Activated CD8-positive, alpha-beta memory T cell treated with anti-CD3 and anti-CD28 coated beads, Interleukin-2, amount 50 U/mL, for 24 hours (primary cell): Measurements from ENCODE around the gene NKIRAS2.

Experiments used
- DNase-seq: peaks from one replicate; pipeline ENCODE4 v3.0.0-alpha.2; 2020; ENCODE audit errors: extremely low read depth

The NKIRAS2 gene

DNA sequence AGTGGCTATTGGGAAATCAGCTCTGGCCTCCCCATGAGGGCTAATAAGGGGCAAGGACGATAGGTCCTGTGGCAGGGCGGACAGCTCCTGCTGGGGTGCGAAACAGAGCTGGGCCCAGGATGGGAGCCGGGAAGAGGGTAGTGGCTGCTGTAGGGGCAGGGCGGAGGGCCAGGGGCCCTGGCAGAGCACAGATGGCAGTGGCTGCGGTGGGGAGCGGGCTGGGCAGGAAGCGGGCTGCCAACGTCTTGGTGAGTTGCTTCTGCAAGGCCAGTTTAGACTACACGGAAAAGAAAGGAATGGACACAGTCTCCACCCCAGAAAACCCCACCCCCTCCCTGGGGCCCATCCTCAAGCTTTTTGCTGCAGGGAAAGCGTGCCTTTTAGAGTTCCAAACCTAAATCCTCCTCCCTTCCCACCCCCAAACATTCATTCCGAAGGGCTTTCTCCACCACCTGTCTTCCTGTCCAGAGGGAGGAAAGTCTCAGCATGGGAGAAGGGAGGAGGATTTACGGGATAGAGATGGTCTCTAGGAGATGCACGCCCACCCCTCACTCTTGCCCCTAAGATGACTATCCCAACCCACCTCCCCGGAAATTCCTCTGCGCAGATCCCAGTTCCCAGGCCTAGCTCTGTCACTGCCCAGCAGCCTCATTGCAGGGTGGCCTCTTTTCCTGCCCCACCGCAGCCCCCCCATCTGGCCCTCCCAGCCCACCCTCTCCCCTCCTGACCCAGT lies 7.1 kb downstream of the NKIRAS2 start:
- no peak for DNase-seq

DNA sequence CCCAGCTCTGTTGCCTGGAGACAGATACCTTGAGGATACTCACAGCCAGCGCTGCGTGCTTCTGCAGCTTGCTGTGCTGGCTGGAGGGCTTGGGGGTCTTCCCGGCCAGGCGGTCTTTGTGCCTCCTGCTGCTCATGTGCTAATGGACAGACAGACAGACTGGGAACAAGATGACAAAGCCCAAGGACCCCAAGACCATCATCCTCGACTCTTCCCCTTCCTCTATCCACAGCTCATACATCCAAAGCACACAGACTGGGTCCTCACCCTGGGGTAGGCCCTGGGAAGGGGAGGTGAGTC lies 7.7 kb downstream of the NKIRAS2 start:
- no peak for DNase-seq

DNA sequence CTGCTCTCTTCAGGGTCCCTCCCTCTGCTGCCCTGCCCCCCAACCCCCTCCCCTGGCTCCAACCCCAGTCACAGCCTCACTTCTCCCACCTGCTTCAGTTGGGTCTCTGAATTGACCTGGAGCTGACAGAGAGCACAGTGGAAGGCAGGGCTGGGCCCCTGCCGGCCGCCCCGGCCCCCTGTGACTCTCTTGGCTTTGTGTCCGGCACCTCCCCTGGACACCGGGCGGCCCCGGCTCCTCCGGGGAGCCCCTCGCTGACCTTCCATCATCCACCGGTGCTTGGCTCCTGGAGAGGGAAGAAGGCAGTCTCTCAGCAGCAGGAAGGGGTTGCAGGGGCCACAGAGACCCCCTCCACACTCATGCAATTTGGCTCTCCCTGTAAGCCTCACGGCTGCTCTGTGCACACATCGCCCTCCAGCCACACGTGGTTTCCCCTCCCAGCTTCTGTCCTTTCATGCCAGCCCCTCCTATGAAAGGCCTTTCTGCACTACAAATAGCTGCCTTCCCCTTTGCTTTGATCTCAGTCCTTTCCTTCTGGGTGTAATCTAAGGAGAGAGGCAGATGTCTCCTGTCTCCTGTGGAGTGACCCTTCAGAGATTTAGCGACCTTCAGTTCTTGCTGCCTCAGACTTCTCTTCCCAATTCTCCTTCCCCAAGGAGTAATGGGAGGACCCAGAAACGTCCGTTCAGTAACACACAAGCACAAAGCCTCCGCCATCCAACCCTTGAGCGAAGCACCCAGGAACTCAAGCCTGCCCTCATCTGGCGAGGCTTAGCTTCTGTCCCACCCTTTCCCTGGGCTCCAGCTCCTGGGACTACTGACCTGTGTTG lies 8.3 kb downstream of the NKIRAS2 start:
- DNase-seq = no peak

DNA sequence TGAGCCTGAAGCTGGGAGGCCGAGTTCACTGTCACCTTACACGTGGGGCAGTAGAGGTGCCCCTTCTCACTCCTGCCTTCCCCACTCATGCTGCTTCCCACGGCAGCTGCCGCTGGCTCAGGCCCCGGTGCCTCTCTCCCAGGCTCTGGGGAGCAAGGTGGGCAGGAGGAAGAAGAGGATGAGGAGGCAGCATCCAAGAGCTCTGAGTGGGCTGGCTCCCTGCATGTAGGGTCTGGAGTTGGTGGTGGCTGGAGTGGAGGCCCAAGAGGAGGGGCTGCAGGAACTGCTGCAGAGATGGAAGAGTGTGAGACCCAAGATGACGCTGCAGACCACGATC lies 8.9 kb downstream of the NKIRAS2 start:
- no peak for DNase-seq

DNA sequence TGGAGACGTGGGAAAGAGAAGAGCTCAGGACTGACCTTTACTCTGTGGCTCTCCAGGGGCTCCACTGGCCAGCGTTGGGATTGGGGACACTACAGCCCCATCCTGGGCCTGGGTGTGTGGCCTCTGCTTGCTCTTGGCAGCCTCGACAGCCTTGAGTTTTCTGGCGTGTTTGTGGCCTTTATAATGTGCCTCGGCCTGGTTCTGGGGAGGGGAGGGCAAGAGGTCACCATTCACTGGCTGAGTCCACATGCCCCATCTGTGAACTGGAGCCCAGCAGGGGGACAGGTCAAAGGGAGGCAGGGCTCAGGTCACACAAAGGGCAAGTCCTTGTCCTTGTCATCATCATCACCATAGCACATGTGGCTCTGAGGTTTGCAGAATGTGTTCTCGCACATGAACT lies 11.7 kb downstream of the NKIRAS2 start:
- DNase-seq = no peak

DNA sequence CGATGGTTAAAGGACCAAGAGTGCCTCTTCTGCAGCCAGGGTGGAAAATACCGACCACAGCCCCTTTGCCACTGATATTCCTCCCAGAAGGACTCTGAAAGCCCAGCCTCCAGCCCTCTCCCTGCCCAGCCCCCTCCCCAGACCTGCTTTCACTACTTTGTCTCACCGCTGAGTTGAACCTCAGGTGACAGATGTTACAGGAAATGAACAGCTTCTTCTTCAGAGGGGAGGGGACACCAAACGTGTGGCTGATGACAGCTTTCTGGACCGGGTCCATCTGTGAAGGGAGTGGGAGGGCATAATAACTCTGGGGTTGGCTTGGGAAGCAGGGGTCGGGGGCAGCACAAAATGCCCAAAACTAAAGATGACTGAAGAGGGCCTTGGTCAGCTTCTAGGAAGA lies 14.2 kb downstream of the NKIRAS2 start:
- no peak for DNase-seq

DNA sequence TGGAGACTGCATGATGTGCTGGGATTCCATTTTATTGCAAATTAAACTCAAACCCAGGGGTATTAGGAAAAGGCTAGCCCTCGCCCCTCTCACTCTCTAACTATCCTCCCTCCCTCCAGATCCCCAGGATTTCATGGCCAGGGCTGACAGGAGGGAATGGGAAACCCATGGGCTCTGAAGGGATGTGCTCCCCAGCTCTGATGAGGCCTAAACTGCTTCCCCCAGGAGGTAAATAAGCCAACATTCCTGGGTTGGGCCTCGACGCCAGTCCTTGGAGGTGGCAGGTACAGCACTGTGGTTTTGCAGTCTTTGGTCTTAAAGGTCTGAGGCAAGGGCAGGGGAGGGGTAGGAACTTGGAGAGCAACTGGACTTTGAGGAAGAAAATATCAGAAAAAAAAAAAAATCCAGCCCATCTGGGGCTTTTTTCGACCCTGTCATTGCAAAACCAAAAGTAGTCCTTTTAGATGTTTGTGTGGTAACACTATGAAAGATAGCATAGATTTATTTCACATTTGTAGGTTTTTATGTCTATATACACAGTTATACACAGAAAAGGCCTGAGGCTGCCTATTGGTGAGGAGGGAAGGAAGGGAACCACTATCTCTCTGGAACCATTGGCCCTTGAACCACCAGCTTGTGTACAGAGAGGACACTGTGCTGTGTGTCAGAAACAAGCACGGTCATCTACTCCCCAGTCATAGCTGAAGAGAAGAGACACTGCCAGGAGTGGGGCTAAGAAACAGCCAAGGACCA lies 18.5 kb downstream of the NKIRAS2 start:
- DNase-seq = no peak

DNA sequence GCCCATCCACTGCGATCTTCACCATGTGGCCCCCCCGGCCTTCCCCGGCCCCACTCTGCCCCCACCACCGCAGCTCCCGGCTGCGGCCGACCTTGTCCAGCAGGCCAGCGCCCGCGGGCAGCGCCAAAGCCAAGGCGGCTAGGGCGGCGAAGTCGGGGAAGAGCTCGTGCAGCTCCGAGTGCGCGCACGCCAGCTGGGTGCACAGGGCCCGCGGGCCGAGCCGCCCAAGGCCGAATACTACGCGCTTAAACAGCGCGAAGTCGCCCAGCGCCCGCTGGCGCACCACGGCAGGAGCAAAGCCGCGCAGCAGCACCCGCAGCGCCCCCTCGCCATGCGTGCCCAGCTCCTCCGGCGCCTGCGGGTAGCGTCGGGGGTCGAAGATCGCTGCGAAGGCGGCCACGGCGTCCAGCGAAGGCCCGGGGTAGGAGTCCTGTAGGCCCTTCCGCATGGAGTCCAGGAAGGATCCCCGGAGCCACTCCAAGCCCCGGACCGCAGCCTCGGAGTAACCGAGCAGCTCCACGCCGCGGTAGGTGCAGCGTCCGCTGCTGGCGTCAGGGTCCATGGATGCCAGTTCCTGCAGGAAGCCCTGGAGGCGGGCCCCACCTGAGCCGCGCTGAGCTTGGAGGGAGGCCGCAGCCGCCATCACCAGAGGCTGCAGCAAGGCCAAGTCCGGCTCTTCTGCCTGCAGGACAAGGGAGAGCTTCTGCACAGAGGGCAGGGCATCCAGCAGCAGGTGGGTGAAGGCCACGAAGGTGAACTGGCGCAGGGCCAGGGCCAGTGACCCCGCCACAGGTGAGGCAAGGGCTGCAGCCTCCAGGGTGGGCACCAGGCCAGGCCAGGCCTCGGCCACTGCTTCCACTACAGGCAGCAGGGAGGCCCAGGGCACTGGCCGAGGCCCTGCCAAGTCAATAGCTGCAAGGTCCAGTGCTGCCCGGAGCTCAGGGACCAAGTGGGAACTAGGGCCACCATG lies 20.2 kb downstream of the NKIRAS2 start:
- no peak for DNase-seq

DNA sequence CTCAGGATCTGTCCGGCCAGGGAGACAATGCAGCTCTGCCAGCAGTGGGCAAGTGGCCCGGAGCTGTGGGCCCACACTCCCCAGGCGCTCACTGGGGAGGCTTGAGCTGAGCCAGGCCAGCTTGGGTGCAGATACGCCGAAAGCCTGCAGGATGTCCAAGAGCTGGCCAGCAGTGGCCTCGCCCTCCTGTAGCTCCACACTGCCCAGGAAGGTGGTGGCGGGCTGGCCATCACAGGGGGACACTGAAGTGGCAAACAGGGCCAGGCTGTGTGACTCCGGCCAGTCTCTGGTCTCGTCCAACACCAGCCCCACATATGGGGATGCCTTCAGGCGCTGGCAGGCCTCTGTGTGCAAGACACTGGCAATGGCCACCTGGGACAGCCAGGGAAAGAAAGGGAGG lies 20.9 kb downstream of the NKIRAS2 start:
- no peak for DNase-seq

DNA sequence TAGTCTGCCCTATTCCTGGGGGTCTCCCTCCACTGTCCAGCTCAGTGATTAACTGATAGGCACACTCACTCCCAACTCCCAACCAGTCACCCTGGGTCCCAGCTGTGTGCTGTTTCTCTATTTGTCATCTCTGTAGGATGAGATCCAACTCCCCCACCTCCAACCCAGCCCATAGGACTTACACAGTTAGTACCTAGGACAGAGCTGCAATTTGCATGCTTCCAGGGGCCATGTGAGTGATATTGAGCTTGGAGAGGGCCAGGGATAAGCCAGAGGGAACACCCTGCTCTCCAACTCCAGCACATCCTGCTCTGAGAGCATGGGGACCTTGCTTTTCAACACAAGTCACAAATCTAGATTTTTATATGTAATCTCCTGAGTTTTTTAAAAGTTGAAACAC lies 21.7 kb downstream of the NKIRAS2 start:
- no peak for DNase-seq

DNA sequence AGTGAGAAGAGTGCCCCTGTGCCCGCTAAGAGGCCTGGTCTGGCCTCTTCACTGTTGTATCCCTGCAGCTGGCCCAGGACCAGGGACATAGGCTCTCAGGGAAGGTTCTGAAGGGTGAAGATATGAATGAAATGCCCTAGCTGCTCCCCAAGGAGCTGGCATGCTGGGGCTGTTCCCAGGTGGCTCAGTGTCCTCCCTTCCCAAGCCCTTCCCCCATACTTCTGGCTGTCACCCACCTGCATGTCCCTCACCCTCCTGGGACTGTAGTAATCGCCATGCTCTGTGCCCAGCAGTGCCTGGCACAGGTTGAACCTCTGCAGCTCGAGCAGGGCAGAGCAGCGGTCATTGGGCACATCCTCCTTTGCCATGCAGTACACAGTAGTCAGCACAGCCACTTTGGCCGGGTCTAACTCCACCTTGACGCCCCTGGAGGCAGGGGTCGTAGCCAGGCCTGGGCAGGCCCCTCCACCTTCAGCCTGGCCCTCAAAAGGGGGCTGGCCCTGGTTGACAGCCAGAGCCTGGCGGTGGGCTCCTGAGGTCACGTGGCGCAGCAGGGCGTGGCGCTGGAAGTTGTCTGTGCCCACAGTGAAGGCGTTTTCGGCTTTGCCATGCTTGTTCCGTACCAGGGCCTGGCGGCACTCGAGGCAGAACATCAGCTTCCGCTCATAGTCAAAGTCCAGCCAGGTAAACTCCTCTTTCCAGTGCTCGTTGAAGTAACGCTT lies 22.9 kb downstream of the NKIRAS2 start:
- no peak for DNase-seq

DNA sequence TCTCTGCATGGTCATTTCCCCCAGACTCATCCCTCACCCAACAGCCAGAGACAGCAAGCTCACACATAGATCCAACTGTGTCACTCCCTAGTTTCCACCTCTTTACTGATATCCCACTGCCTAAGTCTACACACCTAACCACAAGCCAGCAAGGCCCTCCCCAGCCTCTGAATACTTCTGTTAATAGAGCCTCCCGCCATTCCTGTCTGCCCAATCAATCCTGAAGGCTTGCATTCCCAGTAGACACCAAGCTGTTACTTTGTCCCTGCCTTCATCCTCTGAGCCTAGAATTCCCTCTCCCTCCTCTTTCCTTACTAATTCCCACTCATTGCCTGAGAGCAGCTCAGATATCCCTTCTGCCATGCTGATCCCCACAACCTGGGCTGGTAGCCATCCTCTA lies 25.8 kb downstream of the NKIRAS2 start:
- no peak for DNase-seq

DNA sequence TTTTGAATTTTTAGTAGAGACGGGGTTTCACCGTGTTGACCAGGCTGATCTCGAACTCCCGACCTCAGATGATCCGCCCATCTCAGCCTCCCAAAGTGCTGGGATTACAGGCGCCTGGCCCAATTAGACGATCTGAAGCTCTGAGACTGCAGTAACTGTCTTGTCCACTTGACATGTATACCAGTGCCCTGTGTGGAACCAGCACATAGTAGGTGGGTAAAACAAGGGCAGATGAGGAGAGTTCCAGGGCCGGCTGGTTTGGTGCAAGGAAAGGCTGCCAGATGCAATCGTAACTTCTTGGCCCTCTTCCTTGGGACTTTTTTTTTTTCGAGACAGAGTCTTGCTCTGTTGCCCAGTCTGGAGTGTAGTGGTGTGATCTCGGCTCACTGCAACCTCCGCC lies 27.5 kb downstream of the NKIRAS2 start:
- no peak for DNase-seq

DNA sequence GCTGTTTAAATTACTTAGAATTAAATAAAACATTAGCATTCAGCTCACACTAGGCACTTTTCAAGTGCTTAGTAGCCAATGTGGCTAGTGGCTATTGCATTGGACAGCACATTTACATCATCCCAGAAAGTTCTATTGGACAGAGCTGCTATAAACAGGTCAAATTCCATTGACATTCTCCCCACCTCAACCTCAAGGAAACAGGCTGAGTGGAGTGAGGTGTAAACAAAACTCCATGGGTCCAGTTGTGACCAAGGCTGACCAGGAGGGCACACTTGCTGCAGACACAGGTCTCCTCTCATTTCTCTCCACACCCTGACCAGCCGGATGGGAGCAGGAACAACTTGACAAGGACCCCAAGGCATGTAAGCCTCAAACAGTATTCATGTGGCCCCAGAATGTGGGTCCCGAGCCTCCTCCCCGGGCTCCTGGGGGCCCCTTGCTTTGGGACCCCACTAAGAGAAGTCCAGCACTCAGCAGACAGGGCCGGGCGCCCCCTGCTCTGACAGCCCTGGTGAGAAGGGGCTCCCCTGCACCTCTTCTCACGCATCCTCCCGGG lies 30.0 kb downstream of the NKIRAS2 start:
- DNase-seq = no peak

DNA sequence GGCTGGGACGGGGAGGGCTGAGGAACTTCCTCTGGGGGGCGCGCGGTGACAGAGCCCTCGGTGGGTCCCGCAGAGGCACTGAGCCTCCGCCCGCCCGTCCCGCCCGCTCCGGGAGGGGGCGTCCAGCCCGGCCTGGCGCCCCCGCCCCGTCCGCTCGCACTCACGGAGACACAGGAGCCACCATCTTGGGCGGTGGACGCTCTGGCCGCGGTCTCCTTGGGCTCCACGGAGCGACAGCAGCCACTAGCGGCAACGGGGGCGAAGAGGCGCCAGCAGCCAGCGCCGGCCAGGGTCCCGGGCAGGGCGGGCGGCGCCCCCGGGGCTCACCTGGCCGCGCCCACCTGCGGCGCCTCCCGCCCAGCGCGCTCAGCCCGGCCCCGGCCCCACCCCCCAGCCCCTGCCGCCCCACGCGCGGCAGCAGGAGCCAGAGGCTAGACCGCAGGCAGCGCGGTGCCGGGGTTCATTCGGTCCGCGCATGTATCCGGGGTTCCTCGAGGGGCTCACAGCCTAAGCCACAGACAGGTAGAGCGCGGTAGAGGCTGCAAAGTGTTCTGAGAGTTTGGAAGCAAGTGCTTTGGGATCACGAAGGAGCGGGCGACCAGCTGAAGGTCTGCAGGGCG lies 30.6 kb downstream of the NKIRAS2 start, which contains the start of gene C17orf113:
TSS of gene C17orf113 (minus strand) at position 209 of the 620 bp plus-strand sequence. CDS start 7,225 bp downstream, outside the sequence.
- no peak for DNase-seq

DNA sequence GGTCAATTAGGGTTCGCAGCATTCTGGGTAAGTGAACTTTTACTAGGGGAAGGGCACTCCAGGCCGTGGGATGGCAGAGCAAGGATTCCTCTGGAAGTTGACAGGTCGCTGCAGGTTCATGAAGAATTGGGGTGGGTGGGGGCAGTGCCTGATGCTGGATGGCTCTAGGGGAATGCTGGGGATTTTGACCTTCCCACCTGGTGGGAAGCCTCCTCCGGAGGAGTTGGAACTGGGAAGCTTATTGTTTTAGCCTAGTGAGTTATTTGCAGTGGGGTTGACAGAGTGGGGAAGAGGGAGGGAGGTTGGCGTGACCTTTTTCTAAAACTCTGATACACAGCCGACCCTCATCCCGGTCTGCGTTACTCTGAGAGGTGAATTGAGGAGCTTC lies 31.1 kb downstream of the NKIRAS2 start:
- no peak for DNase-seq

DNA sequence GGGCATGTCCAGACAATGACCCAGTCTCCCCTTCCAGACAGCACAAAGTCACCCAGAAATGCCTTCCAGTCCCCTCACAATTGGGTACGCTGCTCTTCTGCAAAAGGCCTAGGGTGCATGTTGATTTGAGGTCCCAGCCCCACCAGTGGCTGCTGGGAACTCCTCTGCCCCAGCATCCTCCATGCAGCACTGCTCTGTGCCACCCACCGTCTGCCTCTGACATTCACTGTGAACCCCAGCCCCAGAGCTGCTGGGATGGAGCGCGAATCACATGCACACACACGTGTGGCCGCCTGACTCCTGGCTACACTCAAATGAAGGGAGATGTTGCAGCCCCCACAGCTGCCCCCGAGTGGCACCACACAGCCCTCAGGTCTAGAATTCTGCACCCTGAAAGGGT lies 31.8 kb downstream of the NKIRAS2 start:
- DNase-seq = no peak

DNA sequence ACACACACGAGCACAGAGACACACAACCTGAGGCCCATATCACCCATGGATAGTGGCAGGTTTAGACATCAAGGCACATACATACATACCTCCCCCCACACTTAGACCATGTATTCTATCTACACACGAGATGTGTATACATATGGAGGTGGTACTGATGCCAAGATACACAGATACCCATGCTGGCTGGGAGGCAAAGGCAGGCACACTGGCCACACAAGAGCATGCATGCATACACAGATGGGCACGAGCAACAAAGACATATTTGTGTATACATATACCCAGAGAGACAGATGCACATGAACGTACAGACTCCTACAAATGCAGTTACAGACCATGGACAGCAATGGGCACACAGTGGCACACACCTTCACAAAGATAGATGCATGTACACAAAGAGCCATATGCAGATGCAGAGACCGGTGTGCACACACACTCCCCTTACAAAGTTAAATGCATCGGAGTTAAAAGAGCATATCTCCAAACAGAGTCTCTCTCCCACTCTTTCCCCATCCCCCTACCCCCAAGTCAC lies 32.5 kb downstream of the NKIRAS2 start:
- no peak for DNase-seq

DNA sequence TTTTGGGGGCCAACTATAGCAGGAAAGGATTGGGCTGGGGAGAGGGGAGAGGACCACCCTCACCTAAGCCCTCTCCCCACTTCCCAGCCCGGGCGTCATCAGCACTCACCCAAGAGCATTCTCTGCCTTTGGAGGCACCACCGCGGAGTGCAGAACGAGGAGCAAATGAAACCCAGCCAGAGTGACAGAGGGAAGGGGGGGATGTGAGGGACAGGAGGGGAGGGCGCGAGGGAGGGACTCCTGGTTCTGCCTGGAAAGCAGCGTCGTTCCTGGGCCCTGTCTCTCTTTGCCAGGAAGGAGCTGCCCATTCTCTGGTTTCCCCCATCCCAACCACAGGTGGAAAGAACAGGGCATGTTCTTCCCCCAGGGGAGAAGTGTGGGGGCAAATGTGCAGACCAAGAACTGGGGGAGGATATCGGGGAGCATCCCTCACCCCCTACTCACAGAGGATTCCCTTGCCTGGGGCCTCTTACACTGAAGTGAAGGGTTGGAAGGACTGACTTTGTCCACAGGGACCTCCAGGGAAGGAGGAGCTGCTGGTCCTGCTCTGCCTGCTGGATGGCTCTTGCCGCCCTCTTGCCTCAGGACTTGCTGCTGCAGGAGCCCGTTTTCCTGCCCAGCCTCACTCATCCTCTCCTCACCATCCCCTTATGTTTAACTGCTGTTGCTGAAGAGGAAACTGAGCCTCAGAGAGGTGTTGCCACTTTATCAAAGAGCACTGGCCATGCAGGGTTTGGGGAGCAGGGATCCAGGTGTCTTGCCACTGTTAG lies 34.0 kb downstream of the NKIRAS2 start:
- DNase-seq = no peak
